IMR-90 (cell line): ENCODE data around the gene PRKAG2. TPM values are rescaled to one million over a fixed set of nuclear protein-coding genes. Genes with fewer than 3 reads are reported as not detected.

Experiments
- BHLHE40 ChIP-seq: fragments of 150-350 bp; IDR thresholded peaks from 2 replicates; pipeline ENCODE4 v1.6.1; 2016; ENCODE audit warnings: mild to moderate bottlenecking, low read depth, low read length
- CEBPB ChIP-seq: IDR thresholded peaks from 2 replicates; pipeline ENCODE4 v1.6.1; 2012; ENCODE audit warnings: low read depth, low read length, improper control_type of control experiment
- CHD1 ChIP-seq: IDR thresholded peaks from 2 replicates; pipeline ENCODE4 v1.6.1; 2012; ENCODE audit warnings: low read depth, low read length, improper control_type of control experiment
- NFE2L2 ChIP-seq: fragments of 150-350 bp; IDR thresholded peaks from 2 replicates; pipeline ENCODE4 v1.6.1; 2016; ENCODE audit warnings: low read depth, mild to moderate bottlenecking, low read length
- RAD21 ChIP-seq: IDR thresholded peaks from 2 replicates; pipeline ENCODE4 v1.6.1; 2012; ENCODE audit warnings: low read length, improper control_type of control experiment
- USF2 ChIP-seq: fragments of 150-350 bp; IDR thresholded peaks from 2 replicates; pipeline ENCODE4 v1.6.1; 2017; ENCODE audit warnings: mild to moderate bottlenecking, antibody characterized with exemption, low read length, low read depth
- polyA plus RNA-seq, 3 experiments: library from polyadenylated mRNA; depleted of rRNA; stranded (reverse); fragments of >200 nt; gene quantifications; 2 replicates each; pipeline ENCODE4 v1.2.3, GENCODE V29; 2012; ENCODE audit warnings: low replicate concordance in 1 of 3
- total RNA-seq: library from RNA; depleted of rRNA; stranded (reverse); fragments of >200 nt; gene quantifications from 2 replicates; pipeline ENCODE4 v1.2.3, GENCODE V29; 2012

Gene PRKAG2
- total and polyA plus RNA-seq, 2 of the 4 experiments (the other 2 are of a cell fraction) = 15.4 to 21.6 TPM

GRCh38 chr7:151724920-151725584 lies 151.9 kb downstream of the PRKAG2 start (continued):
- no peak for TF ChIP-seq USF2
- TF ChIP-seq BHLHE40 = no peak
- no peak for TF ChIP-seq NFE2L2
- no peak for TF ChIP-seq CHD1
- TF ChIP-seq RAD21 = no peak
- TF ChIP-seq CEBPB = no peak
